ENCODE results near the gene SPATA31D1.
"Not testable (repeated sequence)": the region's sequence is repeated elsewhere in the genome, so short reads cannot be mapped to it uniquely, and the experiment has no call there.

SPATA31D1 gene

DNA sequence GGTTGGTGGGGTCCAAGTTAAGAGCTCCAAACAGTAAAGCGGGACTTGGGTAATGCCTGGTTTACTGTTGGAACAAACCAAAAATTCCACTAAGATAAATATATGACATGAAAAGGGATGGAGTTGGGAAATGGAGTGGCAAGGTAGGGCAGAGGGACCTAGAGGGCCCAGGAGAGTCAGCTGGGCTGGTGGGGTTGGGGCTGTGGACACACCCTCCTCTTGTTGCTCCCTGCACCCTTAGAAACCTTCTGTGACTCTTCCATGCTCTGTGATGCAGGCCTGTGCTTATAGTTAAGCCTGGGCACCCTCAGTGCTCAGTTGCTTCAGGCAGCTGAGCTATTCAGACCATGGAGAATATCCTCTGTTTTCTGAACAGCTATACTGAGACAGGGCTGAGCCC lies at the start of gene SPATA31D1:
Gene SPATA31D1, plus strand, starts transcription at position 301 of the 400 bp plus-strand sequence. Its CDS starts 47 bp downstream, at position 348.
- DNase-seq (ENCODE audit: low spot score) = not testable (repeated sequence)

DNA sequence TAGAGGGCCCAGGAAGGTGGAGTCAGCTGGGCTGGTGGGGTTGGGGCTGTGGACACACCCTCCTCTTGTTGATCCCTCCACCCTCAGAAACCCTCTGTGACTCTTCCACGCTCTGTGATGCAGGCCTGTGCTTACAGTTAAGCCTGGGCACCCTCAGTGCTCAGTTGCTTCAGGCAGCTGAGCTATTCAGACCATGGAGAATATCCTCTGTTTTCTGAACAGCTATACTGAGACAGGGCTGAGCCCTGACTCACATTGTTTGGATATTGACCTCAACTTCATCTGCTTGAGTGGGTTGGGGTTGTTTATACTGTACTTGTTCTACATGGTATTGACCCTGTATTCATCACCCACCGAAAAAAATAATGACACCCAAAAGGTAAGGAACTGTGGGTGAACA lies 45.2 kb upstream of the SPATA31D1 start, which contains the start of gene SPATA31D3:
Gene SPATA31D3, plus strand, starts transcription at position 108 of the 400 bp plus-strand sequence. Its CDS starts 86 bp downstream, at position 194.
- DNase-seq (ENCODE audit: low spot score) = not testable (repeated sequence)

DNA sequence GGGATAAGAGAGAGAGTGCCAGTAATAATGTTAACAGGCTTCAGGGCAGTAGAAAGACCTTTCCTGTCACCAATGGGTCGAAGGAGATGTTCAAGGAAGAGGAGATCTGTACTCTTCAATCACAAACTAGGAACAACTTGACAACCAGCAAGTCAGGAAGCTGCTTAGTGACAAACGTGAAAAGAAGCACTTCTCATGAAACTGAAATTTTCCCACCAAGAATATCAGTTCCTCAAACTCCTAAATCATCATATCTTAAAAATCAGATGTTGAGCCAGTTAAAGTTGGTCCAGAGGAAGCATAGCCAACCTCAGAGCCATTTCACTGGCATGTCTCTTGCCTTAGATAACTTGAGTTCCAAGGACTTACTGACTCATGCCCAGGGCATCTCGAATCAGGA lies 39.9 kb upstream of the SPATA31D1 start:
- not testable (repeated sequence) for DNase-seq (ENCODE audit: low spot score)

DNA sequence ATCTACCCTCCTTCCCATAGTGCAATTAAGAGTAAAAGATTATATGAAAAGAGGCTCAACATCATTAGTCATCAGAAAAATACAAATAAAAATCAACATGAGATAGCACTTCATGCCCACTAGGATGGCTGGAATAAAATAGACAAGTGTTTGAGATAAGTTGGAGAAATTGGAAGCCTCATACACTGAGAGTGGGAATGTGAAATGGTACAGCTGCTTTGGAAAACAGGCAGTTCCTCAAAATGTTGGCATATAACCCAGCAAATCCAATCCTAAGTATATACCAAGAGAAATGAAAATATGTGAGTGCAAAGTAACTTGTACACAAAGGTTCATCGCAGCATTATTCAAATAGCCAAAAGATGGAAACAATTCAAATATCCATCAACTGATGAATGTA lies 35.5 kb upstream of the SPATA31D1 start:
- TF ChIP-seq, protein P1, sequence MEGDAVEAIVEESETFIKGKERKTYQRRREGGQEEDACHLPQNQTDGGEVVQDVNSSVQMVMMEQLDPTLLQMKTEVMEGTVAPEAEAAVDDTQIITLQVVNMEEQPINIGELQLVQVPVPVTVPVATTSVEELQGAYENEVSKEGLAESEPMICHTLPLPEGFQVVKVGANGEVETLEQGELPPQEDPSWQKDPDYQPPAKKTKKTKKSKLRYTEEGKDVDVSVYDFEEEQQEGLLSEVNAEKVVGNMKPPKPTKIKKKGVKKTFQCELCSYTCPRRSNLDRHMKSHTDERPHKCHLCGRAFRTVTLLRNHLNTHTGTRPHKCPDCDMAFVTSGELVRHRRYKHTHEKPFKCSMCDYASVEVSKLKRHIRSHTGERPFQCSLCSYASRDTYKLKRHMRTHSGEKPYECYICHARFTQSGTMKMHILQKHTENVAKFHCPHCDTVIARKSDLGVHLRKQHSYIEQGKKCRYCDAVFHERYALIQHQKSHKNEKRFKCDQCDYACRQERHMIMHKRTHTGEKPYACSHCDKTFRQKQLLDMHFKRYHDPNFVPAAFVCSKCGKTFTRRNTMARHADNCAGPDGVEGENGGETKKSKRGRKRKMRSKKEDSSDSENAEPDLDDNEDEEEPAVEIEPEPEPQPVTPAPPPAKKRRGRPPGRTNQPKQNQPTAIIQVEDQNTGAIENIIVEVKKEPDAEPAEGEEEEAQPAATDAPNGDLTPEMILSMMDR (IDR thresholded peaks at IDR 0.05; ENCODE audit: extremely low read depth, missing control alignments) = no peak

DNA sequence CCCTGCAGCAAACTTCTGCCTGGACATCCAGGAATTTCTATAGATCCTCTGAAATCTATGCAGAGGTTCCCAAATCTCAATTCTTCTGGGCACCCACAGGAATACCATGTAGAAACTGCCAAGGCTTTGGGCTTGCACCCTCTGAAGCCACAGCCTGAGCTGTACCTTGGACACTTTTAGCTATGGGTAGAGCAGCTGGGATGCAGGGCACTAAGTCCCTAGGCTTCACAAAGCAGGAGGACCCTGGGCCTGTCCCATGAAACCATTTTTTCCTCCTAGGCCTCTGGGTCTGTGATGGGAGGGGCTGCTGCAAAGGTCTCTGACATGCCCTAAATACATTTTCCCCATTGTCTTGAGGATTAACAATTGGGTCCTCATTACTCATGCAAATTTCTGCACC lies 32.9 kb upstream of the SPATA31D1 start:
- TF ChIP-seq, protein P1 (IDR thresholded peaks at IDR 0.05; ENCODE audit: extremely low read depth, missing control alignments) = no peak
- no peak for DNase-seq (ENCODE audit: low spot score)

More for the DNA sequence above, 35.5 kb upstream of the SPATA31D1 start:
- DNase-seq (ENCODE audit: low spot score) = no peak

DNA sequence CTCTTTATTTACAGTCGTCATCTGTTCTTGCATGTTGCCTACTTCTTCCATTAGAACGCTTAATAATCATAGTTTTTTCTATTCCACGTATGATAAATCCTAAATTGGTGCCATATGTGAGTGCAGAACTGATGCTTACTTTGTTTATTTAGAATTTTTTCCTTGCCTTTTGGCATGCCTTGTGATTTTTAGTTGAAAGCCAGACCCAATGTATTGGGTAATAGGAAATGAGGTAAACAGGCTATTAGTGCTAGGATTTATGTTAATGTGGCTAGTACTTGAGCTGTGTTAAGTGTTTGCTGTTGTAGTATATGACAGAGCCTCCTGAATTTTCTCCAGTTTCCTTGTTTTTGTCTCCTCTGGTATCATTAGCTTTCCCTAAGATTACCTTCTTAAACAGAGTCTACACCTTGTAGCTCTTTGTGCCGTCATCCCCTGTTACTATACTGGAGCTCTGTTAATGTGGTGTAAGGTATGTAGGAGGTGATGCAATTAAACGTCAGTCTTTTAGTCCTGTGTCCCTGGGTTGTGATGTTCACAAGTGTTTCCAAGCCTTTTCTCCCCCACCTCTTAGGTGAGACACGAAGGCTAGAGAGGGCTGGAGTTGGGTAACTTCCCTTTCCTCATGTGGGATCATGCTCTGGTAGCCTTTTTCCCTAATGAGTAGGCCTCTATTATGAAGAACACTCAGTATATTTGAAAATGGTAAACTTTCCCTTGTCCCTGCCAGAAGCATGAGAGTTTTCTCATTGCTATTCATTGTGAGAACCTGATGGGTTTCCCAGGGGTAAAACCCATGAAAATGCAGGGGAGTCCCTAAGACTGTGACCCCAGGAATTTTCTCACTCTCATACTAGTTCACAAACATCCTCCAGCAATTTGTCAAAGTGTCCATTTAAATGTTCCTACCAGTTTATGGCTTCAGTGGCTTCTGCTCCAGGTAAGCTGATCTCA lies 24.1 kb upstream of the SPATA31D1 start:
- no peak for DNase-seq (ENCODE audit: low spot score)
- TF ChIP-seq, protein P1 (IDR thresholded peaks at IDR 0.05; ENCODE audit: extremely low read depth, missing control alignments) = no peak

DNA sequence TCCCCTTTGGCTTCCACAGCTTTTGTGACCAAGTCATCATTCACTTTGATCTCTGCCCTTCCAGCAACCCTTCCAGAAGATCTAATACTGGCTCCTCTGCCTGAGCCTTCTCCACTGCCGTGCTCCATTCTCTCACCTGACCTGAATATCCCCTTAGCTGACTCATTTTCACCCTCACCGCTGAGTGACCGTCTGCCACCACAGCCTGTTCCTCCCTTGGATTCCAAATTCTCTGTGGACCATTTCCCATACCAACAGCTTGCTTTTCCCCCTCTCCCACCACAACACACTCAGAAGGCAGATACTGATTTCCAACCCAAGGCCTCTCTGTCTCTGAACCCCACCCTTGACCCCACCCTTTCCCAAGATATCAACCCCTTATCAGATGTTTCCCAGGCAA lies 20.5 kb upstream of the SPATA31D1 start:
- TF ChIP-seq, protein P1 (IDR thresholded peaks at IDR 0.05; ENCODE audit: extremely low read depth, missing control alignments) = no peak
- no peak for DNase-seq (ENCODE audit: low spot score)

DNA sequence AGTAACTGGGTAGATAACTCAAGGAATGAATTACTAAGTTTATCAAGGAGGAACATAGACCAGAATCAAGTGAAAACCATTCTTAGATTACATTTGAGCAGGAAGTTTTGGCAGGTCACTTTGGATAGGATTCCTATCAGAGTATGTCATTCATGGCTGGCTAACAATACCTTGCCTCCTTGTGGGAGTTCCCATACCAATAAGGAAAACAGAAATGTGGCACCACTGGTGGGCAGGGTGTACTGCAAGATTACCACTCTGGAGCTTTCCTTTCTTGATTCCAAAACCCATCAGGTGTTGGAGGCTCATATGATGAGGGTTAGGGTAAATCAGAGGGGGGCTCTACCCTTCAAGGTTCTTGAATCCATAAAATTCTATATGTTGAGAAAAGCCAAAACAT lies 18.6 kb upstream of the SPATA31D1 start:
- no peak for DNase-seq (ENCODE audit: low spot score)
- TF ChIP-seq, protein P1 (IDR thresholded peaks at IDR 0.05; ENCODE audit: extremely low read depth, missing control alignments) = no peak

DNA sequence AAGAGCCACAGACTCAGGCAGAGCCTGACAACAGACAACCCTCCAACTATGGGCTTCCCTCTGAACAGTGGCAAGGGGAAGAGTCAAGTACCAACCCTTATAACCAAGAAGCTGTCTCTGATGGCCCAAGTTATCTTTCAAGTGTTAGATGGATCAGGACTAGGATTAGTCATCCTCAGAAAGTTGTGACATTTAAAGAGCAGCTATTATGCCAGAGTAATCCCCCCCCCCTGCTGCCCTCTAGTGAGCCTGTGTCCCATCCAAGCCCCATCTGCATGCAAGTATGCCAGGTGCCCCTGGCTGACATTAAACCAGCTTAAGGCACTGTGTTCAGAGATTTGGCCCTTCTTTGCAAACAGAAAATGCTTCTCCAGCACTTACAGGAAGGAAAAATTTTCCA lies 16.8 kb upstream of the SPATA31D1 start:
- TF ChIP-seq, protein P1 (IDR thresholded peaks at IDR 0.05; ENCODE audit: extremely low read depth, missing control alignments) = no peak
- DNase-seq (ENCODE audit: low spot score) = no peak

Measured in GM20000 (cell line).